ENCODE measurements around the gene ZNF302. TPM values are rescaled to one million over a fixed set of nuclear protein-coding genes. Genes with fewer than 3 reads are reported as not detected.

ZNF302 gene
- 38.8 TPM for total RNA-seq (ENCODE audit: unreplicated experiment)
- long read RNA-seq, transcript ZNF302-203 (5 exons, 2,600 nt) = minor isoform, 7 of 37 reads
- long read RNA-seq, transcript ZNF302-206 (5 exons, 2,849 nt) = minor isoform, 5 of 37 reads
- long read RNA-seq, transcript ZNF302-201 (5 exons, 2,590 nt) = major isoform, 8 of 37 reads
- long read RNA-seq, partial matches to known transcripts = 1 of 37 reads
- long read RNA-seq, other reads (novel, unspliced or antisense) = 13 of 37 reads

GRCh38 chr19:34677386-34678084, at the start of gene ZNF302:
ZNF302 (plus strand) TSS chr19:34677678; CDS start chr19:34678805, 1,127 bp downstream.
- peak; percentile 95 for DNase-seq
- no peak for TF ChIP-seq CTCF (IDR thresholded peaks at IDR 0.05; ENCODE audit: partially characterized antibody, unreplicated experiment)
- peaks cover 14% of the 10 kb centered on the region for H3K36me3 Mint-ChIP-seq (ENCODE audit: unreplicated experiment)
- H3K27ac Mint-ChIP-seq (ENCODE audit: unreplicated experiment) = peak within 1 kb of the TSS; percentile 99
- peak within 1 kb of the TSS; percentile 100 for H3K4me3 Mint-ChIP-seq (ENCODE audit: unreplicated experiment)
- H3K27me3 Mint-ChIP-seq (ENCODE audit: unreplicated experiment) = peaks cover 5% of the 10 kb centered on the region
- peaks cover 9% of the 10 kb centered on the region for H3K4me1 Mint-ChIP-seq (ENCODE audit: low read depth, unreplicated experiment)
- H3K9me3 Mint-ChIP-seq (ENCODE audit: unreplicated experiment) = peaks cover 12% of the 10 kb centered on the region

GRCh38 chr19:34633802-34634201, 43.7 kb upstream of the ZNF302 start:
- H3K27me3 Mint-ChIP-seq (ENCODE audit: unreplicated experiment) = no peaks in the 10 kb centered on the region
- H3K4me3 Mint-ChIP-seq (ENCODE audit: unreplicated experiment) = no peak overlapping the region
- H3K4me1 Mint-ChIP-seq (ENCODE audit: low read depth, unreplicated experiment) = no peaks in the 10 kb centered on the region
- TF ChIP-seq CTCF (IDR thresholded peaks at IDR 0.05; ENCODE audit: partially characterized antibody, unreplicated experiment) = no peak
- peaks cover 3% of the 10 kb centered on the region for H3K9me3 Mint-ChIP-seq (ENCODE audit: unreplicated experiment)
- no peaks in the 10 kb centered on the region for H3K36me3 Mint-ChIP-seq (ENCODE audit: unreplicated experiment)
- no peak overlapping the region for H3K27ac Mint-ChIP-seq (ENCODE audit: unreplicated experiment)
- DNase-seq = no peak

DNA sequence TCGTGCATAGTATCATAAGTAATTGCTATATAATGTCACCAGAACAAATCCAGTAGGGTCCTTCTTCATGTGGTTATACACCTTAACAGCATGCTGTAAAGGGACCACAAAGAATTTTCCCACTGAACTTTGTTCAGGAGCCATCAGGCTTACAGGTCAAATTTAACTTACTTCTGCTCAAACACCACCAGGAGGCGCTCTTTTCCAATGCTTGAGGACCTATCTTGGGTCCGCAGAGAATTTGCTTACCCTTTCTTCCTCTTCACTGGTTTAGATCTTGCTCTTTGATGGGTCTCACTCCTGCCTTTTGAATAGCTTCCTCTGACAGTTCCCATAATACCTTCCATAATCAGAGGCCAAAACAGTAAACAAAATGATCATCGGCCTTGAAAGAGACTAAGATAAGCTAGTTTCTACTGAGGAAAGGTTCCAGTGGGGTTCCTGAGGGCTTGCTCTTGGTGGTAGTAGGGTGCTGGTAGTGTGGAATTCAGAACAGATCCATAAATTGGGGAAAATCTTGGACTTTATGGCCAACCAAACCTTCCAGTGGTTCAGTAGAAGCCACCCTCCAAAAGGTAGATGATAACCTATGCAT, 37.9 kb upstream of the ZNF302 start:
- DNase-seq = peak; percentile 41
- no peaks in the 10 kb centered on the region for H3K4me1 Mint-ChIP-seq (ENCODE audit: low read depth, unreplicated experiment)
- TF ChIP-seq CTCF (IDR thresholded peaks at IDR 0.05; ENCODE audit: partially characterized antibody, unreplicated experiment) = peak; percentile 89
- no peak overlapping the region for H3K4me3 Mint-ChIP-seq (ENCODE audit: unreplicated experiment)
- H3K9me3 Mint-ChIP-seq (ENCODE audit: unreplicated experiment) = peaks cover 3% of the 10 kb centered on the region
- no peak overlapping the region for H3K27ac Mint-ChIP-seq (ENCODE audit: unreplicated experiment)
- H3K27me3 Mint-ChIP-seq (ENCODE audit: unreplicated experiment) = peaks cover 1% of the 10 kb centered on the region
- H3K36me3 Mint-ChIP-seq (ENCODE audit: unreplicated experiment) = no peaks in the 10 kb centered on the region

- Mint-ChIP-seq H3K36me3 (ENCODE audit: unreplicated experiment) (no peaks in the 10 kb centered on the region), H3K27me3 (ENCODE audit: unreplicated experiment) (peaks cover 3% of the 10 kb centered on the region), H3K9me3 (ENCODE audit: unreplicated experiment) (no peaks in the 10 kb centered on the region), H3K27ac (ENCODE audit: unreplicated experiment) (no peak overlapping the region), H3K4me1 (ENCODE audit: low read depth, unreplicated experiment) (peaks cover 11% of the 10 kb centered on the region), H3K4me3 (ENCODE audit: unreplicated experiment) (no peak overlapping the region)
- DNase-seq = no peak
- TF ChIP-seq CTCF (IDR thresholded peaks at IDR 0.05; ENCODE audit: partially characterized antibody, unreplicated experiment) = no peak
These were observed 35.2 kb upstream of the ZNF302 start for GRCh38 chr19:34642241-34642640.

Data from glutamatergic neuron (in vitro differentiated cells).